BJ (cell line): Measurements from ENCODE around the gene RAPGEF1. TPM values are rescaled to one million over a fixed set of nuclear protein-coding genes. Genes with fewer than 3 reads are reported as not detected.

Experiments used
- CTCF ChIA-PET: fragments of 350-600 bp; formaldehyde crosslinking; extraction: SDS; loops from one replicate; lab custom pipeline; 2021; ENCODE audit warnings: antibody characterized with exemption, inconsistent platforms; lab: Yijun Ruan, JAX
- POLR2A ChIA-PET: fragments of 300-600 bp; sonication (Branson Sonifier 250); formaldehyde crosslinking; extraction: SDS; loops from one replicate; lab custom pipeline; 2021; ENCODE audit warnings: antibody characterized with exemption; lab: Charles Lee
- DNase-seq: peaks from one replicate; pipeline ENCODE4 v3.0.0-alpha.2; 2011; ENCODE audit warnings: low read depth
- H3K27me3 ChIP-seq: 2 replicates; pipeline ENCODE4 v1.6.0; 2011; ENCODE audit warnings: low read length; ENCODE audit not compliant: control insufficient read depth, insufficient read depth
- H3K36me3 ChIP-seq: 2 replicates; pipeline ENCODE4 v1.5.1; 2011; ENCODE audit warnings: low read length; ENCODE audit not compliant: control insufficient read depth, insufficient read depth
- H3K4me3 ChIP-seq: 2 replicates; pipeline ENCODE4 v1.5.1; 2011; ENCODE audit warnings: low read depth, mild to moderate bottlenecking, control low read depth, low read length
- CTCF ChIP-seq: IDR thresholded peaks from 2 replicates; pipeline ENCODE4 v1.5.1; 2011; ENCODE audit warnings: low read depth, mild to moderate bottlenecking, control low read depth, inconsistent platforms, low read length, moderate library complexity; ENCODE audit not compliant: insufficient read depth
- polyA plus RNA-seq: library from polyadenylated mRNA; depleted of rRNA; stranded (reverse); fragments of >200 nt; gene quantifications from 2 replicates; pipeline ENCODE4 v1.2.3, GENCODE V29; 2011

Gene RAPGEF1
- polyA plus RNA-seq, 1 experiment: 31.6 TPM

- ChIA-PET POLR2A (no interaction called here), CTCF (interaction anchor here (1.6 kb wide), 1 partner anchor 122 kb away, joined by 3 read pairs; no protein-coding TSS in a partner anchor)
- TF ChIP-seq CTCF: no peak
- H3K36me3 ChIP-seq: peaks cover 27% of the 10 kb centered on the region
- no peak overlapping the region for H3K4me3 ChIP-seq
- no peaks in the 10 kb centered on the region for H3K27me3 ChIP-seq
- DNase-seq: no peak
Measured at GRCh38 chr9:131616983-131617604, 122.8 kb downstream of the RAPGEF1 start.

- TF ChIP-seq CTCF: no peak
- DNase-seq: no peak
- H3K36me3 ChIP-seq: peaks cover 17% of the 10 kb centered on the region
- no peak overlapping the region for H3K4me3 ChIP-seq
- CTCF ChIA-PET: no interaction called here
- no peaks in the 10 kb centered on the region for H3K27me3 ChIP-seq
- POLR2A ChIA-PET: no interaction called here
Measured at GRCh38 chr9:131614340-131614915, 125.4 kb downstream of the RAPGEF1 start.

- H3K27me3 ChIP-seq: no peaks in the 10 kb centered on the region
- POLR2A ChIA-PET: no interaction called here
- no peak overlapping the region for H3K4me3 ChIP-seq
- CTCF ChIA-PET: no interaction called here
- DNase-seq: no peak
- H3K36me3 ChIP-seq: peaks cover 12% of the 10 kb centered on the region
- no peak for TF ChIP-seq CTCF
Measured at GRCh38 chr9:131613921-131614320, 126.0 kb downstream of the RAPGEF1 start.

GRCh38 chr9:131612851-131613250 is 127.0 kb downstream of the RAPGEF1 start:
- no peak for DNase-seq
- peaks cover 8% of the 10 kb centered on the region for H3K36me3 ChIP-seq
- ChIA-PET CTCF (interaction anchor here (1.9 kb wide), 1 partner anchor 22 kb away, joined by 4 read pairs; no protein-coding TSS in a partner anchor), POLR2A (no interaction called here)
- TF ChIP-seq CTCF: no peak
- H3K27me3 ChIP-seq: no peaks in the 10 kb centered on the region
- H3K4me3 ChIP-seq: no peak overlapping the region

- TF ChIP-seq CTCF: no peak
- CTCF ChIA-PET: interaction anchor here (0.8 to 3.2 kb wide), 5 partner anchors 8 to 27 kb away, joined by 3 to 17 read pairs (median 4); no protein-coding TSS in a partner anchor
- Histone ChIP-seq H3K4me3 (no peak overlapping the region), H3K27me3 (no peaks in the 10 kb centered on the region), H3K36me3 (peaks cover 6% of the 10 kb centered on the region)
- DNase-seq: no peak
- POLR2A ChIA-PET: interaction anchor here (1.6 kb wide), 1 partner anchor 66 kb away, joined by 4 read pairs; no protein-coding TSS in a partner anchor
Measured at GRCh38 chr9:131611586-131612315, 128.1 kb downstream of the RAPGEF1 start.
